ENCODE data around the gene CETP.

CETP gene, protein sequence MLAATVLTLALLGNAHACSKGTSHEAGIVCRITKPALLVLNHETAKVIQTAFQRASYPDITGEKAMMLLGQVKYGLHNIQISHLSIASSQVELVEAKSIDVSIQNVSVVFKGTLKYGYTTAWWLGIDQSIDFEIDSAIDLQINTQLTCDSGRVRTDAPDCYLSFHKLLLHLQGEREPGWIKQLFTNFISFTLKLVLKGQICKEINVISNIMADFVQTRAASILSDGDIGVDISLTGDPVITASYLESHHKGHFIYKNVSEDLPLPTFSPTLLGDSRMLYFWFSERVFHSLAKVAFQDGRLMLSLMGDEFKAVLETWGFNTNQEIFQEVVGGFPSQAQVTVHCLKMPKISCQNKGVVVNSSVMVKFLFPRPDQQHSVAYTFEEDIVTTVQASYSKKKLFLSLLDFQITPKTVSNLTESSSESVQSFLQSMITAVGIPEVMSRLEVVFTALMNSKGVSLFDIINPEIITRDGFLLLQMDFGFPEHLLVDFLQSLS

DNA sequence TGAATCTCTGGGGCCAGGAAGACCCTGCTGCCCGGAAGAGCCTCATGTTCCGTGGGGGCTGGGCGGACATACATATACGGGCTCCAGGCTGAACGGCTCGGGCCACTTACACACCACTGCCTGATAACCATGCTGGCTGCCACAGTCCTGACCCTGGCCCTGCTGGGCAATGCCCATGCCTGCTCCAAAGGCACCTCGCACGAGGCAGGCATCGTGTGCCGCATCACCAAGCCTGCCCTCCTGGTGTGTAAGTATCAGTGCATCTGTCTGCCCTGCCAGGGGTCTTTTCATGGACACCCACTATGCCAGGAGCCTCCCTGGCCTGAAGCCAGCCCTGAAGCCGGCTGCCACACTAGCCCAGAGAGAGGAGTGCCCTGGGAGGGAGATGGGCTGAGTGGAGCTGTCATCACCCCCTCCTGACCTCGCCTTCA, at the start of gene CETP:
Gene CETP (plus strand): TSS at position 100 of the 431 bp plus-strand sequence. CDS start 30 bp downstream, at position 130.
- DNase-seq (ENCODE audit: low read depth in 3 of 3) = no peak

DNA sequence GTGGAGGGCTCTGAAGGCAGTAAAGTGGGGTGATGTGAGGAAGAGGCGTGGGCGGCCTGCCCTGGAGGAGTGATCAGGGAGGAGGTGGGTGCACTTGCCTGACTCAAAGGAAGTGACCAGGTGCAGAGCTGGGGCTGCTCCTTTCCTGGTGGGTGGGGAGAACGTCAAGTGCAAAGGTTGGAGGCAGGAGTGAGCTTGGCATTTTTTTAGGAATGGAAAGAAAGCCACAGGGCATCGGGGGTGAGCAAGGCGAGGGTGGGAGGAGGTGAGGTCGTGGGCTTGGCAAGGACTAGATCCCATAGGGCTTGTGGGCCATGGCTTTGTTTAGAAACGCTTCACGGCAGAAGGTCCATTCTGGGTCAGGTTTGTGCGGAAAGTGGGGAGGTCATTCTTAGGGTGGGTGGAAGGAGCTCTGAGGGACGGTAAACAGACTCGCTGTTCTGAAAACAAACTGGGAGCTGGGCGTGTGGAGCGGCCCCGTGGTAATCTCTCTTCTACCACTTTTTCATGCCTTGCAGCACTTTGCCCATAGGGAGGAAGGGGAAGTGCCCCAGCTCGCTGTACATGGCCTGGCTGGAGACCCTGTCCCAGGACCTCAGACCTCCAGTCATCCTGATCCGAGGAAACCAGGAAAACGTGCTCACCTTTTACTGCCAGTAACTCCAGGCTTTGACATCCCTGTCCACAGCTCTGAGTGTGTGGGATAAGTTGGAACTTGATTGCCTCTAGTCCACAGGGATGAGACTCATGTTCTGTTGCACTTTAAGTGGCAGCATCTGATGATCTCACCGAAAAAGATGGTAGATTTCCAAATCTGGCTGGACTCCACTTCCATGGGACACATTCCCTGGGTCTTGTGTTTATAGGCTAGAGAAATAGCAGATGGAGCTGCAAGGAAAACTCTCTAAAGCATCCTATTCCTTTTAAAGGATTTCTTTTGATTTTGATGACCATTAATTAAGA, 48.7 kb upstream of the CETP start:
- no peak for DNase-seq (ENCODE audit: low read depth in 3 of 3)

DNA sequence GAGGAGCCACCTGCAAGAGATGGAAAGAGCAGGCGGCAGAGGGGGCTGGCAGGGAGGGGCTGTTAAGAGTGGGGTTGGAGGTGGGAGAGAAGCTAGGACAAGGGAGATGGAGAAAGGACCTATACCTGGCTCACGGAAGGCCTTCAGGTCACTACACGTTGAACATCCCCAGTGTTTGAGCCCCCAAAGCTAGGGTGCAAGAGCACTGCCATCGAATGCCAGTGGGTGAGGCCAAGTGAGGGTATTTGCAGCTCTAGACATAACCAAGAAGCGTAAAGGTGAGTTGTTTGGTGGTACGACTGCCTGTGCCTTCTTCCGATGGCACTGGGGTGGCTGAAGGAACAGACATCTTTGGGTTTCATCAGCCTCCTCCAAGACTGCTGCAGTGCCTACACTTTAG, 46.9 kb upstream of the CETP start:
- DNase-seq (ENCODE audit: low read depth in 3 of 3) = no peak

DNA sequence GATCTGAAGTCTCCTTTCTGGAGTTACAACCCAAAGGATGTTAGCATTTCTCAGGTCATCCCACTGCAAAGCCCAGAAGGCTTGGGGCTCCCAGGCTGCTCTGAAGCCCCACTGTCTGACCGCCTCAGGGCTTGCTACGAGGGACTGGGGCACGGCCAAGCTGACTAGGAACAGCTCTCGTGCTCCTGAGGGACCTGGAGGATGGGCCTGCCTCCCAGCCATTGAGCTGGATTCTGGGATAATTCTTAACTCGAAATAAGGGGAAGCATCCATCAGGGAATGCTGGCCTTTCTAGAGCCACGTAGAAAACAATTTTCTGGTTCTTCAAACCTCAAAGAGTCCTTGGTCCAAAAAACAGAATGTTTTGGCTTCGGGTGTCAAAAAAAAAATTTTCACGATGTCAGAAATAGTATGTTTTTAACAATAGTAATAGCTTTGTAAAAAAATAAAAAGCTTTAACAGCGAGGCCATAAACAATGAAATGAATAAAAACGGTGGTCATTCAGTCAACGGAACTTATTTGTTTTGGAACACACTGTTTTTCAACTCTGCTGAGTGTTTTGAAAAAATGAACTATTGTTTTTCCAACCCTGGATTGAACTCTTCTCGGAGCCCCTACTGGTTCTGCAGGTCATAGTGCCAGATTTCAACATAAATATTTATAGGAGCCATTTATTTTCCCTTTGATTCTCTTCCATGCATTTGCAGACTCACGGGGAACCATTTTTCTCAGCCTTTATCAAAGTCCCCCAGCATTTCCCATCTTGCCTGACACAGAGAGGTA, 46.2 kb upstream of the CETP start:
- no peak for DNase-seq (ENCODE audit: low read depth in 3 of 3)

DNA sequence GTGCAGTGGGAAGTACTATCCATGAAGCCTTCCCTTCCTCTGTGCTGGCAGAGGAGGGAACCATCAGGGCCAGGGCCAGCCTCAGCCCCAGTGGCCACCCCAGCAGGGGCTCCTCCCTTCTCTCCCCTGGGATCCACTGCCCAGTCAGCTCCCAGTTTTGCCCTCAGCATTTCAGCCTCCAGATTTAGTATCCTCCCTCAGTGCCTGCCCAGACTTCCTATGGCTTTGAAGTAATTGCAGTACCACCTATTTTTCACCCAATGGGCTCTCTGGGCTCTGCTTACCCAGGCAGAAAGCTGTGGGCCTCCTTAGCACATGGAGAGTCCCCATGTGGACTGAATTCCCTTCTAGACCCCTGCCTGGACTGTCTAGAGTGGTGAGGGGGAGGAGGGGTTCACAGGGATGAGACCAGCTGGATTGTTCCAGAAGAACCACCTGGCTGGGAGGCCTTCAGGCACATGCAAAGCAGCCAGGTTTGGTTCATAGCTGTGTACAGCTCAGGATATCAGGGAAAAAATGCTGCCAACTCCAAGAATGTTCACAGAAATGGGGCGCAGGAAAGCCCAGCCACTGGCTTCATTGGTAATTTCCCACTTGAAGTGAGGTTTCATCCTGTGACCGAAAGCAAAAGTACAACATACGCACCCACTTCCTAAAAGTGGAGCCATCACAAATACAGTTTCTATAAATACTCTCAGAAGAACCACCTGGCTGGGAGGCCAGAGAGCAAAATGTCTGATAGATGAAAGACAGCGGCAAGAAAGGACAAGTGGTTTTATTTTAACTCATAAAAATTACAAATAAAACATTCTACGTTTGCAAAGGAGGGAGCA, 45.0 kb upstream of the CETP start:
- DNase-seq (ENCODE audit: low read depth in 3 of 3) = no peak

DNA sequence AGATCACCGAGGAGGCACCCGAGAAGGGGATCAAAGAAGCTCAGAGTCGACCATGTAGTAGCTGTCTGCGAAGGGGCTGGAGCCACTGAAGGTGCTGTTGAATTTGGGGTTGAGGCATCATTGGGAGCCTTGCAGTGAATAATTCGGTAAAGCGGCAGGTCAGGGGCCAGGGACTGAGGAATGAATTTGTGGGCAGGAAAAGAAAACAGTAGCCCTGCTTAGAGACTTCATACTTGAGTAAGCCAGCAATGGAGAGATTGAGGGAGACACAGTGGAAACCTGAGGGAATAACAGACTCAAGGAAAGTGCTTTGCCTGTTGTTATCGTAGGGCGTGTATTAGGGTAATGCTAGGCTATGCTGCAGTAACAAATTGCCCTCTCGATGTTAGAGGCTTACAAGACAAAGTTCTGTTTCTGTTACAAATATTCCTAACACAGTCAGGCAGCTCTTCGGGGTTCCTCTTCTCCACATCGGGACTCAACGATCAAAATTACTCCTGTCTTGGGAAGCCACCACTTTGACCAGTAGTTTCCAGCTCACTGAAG, 43.2 kb upstream of the CETP start:
- no peak for DNase-seq (ENCODE audit: low read depth in 3 of 3)

DNA sequence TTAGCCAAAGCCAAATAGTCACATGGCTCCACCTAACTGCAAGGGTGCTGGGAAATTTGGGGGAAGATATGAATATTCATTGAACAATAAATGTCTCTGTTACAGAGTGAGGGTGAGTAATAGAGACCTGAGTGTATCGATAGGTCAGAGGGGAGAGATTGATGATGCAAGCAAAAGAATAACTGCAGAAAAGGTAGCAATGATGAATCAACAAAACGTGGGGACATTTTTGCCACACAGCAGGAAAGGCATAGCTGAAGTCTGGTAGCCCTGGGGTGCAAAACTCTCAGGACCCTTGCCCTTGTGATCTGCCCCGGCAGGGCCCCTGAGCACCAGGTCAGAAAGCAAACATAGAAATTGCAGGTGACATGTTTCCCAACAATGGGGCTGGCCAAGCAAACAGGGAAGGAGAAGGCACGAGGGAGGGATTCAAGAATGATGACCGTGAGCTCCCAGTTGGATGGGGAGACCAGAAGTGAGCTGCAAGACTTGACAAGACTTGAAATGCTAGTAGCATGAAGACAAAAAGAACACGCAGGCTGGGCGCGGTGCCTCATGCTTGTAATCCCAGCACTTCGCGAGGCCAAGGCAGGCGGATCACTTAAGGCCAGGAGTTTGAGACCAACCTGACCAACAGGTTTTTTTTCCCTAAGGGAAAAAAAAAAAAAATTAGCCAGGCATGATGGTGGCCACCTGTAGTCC, 42.5 kb upstream of the CETP start:
- DNase-seq (ENCODE audit: low read depth in 3 of 3) = no peak

DNA sequence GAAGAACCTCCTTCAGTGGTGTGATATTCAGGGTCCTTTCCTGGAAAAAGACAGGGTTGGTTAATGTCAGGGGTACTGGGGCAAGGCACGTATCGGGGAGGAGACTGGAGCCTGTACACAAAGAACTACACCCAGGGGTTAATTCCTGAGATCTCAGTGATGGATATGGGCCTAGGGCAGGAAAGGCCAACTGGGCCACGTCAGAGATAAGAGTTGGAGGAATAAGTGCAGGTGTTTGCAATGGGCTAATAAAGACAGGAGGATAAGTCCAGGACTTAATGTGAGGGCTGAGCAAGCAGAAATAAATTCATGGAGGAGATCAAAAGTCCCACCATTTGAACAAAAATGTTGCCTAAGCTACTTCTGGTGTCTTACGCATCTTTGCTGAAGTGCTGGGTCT, 40.2 kb upstream of the CETP start:
- DNase-seq (ENCODE audit: low read depth in 3 of 3) = no peak

DNA sequence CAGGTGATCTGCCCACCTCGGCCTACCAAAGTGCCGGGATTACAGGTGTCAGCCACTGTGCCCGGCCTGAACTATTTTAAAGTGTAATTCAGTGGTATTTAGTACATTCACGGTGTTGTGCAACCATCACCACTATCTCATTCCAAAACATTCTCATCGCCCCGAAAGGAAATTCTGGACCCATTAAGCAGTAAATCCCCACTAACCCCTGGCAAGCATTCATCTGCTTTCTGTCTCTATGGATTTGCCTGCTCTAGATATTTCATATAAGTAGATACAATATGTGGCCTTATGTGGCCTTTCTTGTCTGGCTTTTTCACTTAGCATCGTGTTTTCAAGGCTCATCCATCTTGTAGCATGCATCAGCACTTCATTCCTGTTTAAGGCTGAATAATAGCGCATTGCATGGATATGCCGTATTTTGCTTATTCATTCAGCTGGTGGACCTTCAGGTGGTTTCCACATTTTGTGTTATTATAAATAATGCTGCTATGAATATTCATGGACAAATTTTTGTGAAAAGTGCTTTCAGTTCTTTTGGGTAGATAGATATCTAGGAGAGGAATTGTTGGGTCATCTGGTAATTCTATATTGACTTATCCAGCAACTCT, 38.2 kb upstream of the CETP start:
- DNase-seq (ENCODE audit: low read depth in 3 of 3) = no peak

DNA sequence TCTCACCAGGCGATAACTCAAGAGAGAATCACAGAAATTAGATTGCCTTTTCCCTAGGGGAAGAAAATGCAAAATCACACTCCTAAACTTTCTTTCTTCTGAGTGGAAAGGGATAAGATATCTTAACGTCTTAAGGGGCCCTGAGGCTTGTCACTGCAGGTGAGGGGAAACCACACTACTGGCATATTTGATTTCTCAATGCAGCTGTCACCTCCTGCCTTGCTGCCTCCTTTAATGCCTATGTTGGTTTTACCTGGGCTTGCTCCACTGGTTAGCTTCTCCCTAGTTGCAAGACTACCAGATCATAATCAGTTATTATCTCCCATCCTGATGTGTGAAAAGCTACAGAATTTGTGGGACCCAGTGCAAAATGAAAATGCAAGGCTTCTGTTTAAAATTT, 34.3 kb upstream of the CETP start:
- no peak for DNase-seq (ENCODE audit: low read depth in 3 of 3)

DNA sequence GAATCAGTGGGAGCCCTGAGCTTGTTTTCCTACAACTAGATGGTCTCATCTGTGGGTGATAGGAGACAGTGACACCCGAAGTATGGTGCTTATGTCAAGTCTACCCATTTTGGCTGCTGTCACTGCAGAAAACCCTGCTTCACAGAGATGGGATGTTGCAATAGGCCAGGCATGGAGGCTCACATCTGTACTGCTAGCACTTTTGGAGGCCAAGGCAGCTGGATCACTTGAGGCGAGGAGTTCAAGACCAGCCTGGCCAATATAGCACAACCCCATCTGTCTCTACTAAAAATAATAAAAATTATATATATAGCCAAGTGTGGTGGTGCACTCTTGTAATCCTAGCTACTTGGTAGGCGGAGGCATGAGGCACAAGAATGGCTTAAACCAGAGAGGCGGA, 32.1 kb upstream of the CETP start:
- DNase-seq (ENCODE audit: low read depth in 3 of 3) = no peak

DNA sequence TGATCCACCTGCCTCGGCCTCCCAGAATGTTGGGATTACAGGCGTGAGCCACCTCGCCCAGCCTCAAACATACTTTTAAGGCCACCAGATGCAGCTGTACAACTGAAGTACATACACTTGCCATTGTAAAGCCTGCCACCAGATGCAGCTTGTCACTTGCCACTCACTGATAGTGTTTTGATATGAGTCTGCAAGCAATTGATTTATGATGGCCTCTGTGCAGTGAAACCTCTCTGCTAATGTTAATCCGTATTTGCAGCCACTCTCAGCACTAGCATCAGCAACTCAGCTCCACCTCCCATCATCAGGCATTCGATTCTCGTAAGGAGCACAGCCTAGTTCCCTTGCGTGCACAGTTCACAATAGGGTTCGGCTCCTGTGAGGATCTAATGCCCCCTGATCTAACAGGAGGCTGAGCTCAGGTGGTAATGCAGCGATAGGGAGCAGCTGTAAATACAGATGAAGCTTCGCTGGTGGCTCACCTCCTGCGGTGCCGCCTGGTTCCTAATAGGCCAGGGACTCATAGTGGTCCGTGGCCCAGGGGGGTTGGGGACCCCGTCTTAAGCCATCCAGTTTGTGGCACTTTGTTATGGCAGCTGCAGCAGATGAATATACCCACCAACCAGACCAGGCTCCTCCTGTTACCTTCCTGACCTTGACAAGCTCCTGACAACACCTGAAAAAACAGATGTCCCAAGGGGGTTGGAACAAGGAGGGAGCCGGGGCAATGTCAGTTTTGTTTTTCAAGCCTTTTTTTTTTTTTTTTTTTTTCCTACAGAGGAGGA, 31.1 kb upstream of the CETP start:
- no peak for DNase-seq (ENCODE audit: low read depth in 3 of 3)

DNA sequence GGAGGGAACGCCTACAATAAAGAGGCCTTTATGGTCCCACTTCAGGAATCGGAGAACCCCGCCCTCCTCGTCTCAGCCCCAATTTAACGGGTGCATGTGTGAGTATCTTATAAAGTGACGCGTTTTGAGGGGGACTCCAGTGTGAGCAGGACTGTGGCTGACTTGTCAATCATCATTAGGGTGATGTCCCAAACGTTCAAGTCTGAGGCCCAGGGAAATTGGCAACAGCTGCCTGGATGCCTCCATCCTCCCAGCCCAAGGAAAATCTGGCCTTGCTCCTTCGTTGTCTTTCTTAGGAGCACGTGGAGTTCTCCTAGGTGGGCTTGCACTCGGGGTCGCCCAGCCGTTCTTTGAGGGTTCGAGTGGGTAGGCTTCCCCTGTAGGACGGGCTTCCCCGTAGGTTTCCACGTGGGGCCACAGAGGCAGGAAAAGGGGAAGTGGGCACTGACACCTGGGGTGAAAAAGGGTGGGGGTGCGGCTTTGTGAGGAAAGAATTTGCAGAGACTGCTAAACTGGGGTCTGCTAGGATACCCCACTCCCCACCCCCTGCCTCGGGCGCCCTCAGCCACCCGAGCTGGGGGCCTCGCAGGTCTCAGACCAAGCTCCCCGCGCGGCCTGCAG, 30.4 kb upstream of the CETP start:
- no peak for DNase-seq (ENCODE audit: low read depth in 3 of 3)

DNA sequence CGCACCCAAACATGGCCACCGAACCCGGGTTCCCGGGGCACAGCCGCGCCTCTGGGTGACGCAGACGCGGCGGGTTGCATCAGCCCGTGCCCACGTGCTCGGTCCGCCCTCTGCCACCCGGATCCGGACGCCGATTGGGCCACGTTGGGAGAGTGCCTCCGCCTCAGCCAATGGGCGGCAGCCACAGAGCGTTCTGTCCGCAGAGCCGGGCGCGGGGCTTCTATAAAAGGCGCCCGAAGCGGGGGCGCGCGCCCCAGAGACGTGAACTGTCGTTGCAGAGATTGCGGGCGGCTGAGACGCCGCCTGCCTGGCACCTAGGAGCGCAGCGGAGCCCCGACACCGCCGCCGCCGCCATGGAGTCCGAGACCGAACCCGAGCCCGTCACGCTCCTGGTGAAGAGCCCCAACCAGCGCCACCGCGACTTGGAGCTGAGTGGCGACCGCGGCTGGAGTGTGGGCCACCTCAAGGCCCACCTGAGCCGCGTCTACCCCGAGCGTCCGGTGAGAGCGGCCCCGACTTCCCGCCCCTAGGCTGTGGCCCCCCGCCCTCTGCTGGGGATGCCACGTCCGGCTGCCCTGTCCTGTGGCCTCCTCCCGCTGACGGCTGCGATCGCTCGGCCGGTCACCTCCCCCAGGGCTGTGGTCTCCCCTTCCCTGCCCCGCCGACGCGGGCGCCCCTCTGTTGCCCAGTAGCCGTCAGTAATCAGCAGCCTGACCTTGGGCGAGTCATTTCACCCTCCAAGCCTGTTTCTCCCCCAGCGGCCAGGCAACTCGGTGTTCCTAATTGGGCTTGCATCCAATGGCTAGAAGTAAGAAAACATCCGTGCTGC, 29.6 kb upstream of the CETP start, which contains the start of gene HERPUD1:
Gene HERPUD1 (plus strand): TSS at position 251 of the 829 bp plus-strand sequence. CDS start 103 bp downstream, at position 354.
- DNase-seq (ENCODE audit: low read depth in 3 of 3) = peak; percentile 95 to 99 (median 98)

DNA sequence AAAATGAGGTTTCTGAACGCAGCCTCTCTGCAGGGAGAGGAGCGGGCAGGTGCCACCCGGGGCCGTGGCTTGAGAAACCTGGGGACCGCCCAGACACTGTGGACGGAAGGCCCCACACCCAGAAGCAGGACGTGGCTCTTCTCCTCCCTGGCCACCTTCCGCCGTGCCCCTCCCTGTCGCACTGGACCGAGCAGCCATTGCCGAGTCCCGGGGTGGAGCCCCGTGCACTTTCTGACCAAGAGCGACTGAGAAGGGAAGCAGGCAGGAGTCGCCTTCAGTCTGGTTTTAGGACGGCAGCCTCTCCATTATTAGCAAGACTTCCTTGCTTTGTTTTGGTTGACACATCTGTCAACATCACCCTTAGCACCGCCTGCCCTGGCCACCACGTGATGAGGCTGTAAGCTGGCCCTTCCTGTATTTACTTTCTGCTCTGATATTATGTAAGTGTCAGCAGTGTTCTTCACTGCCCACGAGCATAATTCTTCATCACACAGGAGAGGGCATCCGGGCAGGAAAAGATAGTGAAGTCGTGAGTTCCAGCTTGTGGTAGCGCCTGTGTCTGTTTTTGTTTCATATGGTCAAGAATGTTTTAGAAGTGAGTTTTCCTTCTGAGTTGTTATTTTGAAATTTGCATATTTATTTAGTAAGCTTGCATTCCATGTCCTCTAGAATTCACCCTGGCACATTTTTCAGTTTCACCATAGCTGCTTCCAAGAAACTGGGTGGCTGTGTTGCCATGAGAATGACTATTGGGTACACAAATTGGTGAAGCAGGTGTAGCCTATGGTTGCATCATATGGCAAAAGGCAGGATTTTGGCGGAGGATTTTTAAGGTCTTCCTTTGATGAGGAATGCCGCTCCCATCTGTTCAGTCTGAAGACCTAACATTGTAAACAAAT, 28.8 kb upstream of the CETP start:
- DNase-seq (ENCODE audit: low read depth in 3 of 3) = no peak

Measured in stimulated activated CD4-positive, alpha-beta T cell treated with anti-CD3 and anti-CD28 coated beads, TNF-alpha, amount 100 ng/mL, for 4 hours (primary cell).